A549 (cell line): ENCODE measurements around the gene CTNNA3. TPM values are rescaled to one million over a fixed set of nuclear protein-coding genes. Genes with fewer than 3 reads are reported as not detected.

ENCODE experiments used
- ATAC-seq, 2 experiments: fragments of 200-7000 bp in 1 of 2; fragments of >200 bp in 1 of 2; cut with Nextera tagmentation in 1 of 2; cut with Tn5 transposase in 1 of 2; 3 replicates each; pipeline versions ENCODE4 v1.8.0 to v1.9.1; 2018 to 2020; ENCODE audit warnings: mild to moderate bottlenecking in 1 of 2, moderate library complexity in 1 of 2
- CTCF ChIA-PET: fragments of 300-600 bp; sonication (Branson Sonifier 250); formaldehyde crosslinking; extraction: SDS; loops from one replicate; lab custom pipeline; 2021; ENCODE audit warnings: antibody characterized with exemption, inconsistent platforms; lab: Yijun Ruan, JAX
- POLR2A ChIA-PET: fragments of 350-600 bp; formaldehyde crosslinking; extraction: SDS; loops from one replicate; lab custom pipeline; 2021; ENCODE audit warnings: antibody characterized with exemption, inconsistent platforms; lab: Yijun Ruan, JAX
- DNase-seq, 2 experiments: peaks; one replicate each; pipeline versions ENCODE4 v3.0.0 to v3.0.0-alpha.2; 2011 to 2016; ENCODE audit warnings: low read depth in 1 of 2, low spot score in 1 of 2
- FAIRE-seq: peaks from 2 replicates; lab custom pipeline; 2011; peaks lifted over from hg19 to GRCh38; lab: Jason Lieb, UNC
- H3K27ac ChIP-seq, 2 experiments: fragments of >200 bp; sonication (Bioruptor Twin); formaldehyde crosslinking; 3 replicates each; pipeline ENCODE4 v1.5.1; 2016 to 2017
- H3K4me1 ChIP-seq: fragments of >200 bp; sonication (Bioruptor Twin); formaldehyde crosslinking; 3 replicates; pipeline ENCODE4 v1.6.1; 2016
- H3K4me2 ChIP-seq: fragments of >200 bp; sonication (Bioruptor Twin); formaldehyde crosslinking; 3 replicates; pipeline ENCODE4 v1.6.1; 2016
- H3K4me3 ChIP-seq: fragments of >200 bp; sonication (Bioruptor Twin); formaldehyde crosslinking; 3 replicates; pipeline ENCODE4 v1.5.1; 2016
- H3K9me3 ChIP-seq: fragments of >200 bp; sonication (Bioruptor Twin); formaldehyde crosslinking; 3 replicates; pipeline ENCODE4 v1.6.1; 2016
- CEBPB ChIP-seq, 2 experiments: fragments of >200 bp in 1 of 2; sonication (Bioruptor Twin) in 1 of 2; formaldehyde crosslinking in 1 of 2; IDR thresholded peaks; 2 replicates each; pipeline ENCODE4 v1.6.1; 2012 to 2016
- CHD4 ChIP-seq: fragments of 200-600 bp; sonication (generic); IDR thresholded peaks from 2 replicates; pipeline ENCODE4 v1.6.1; 2016; ENCODE audit warnings: antibody characterized with exemption, mild to moderate bottlenecking, borderline replicate concordance
- EHMT2 ChIP-seq: fragments of 200-600 bp; sonication (generic); IDR thresholded peaks from 2 replicates; pipeline ENCODE4 v1.6.1; 2016; ENCODE audit warnings: antibody characterized with exemption, low read depth, mild to moderate bottlenecking, moderate library complexity
- EP300 ChIP-seq, 2 experiments: fragments of >200 bp; sonication (Bioruptor Twin); formaldehyde crosslinking; IDR thresholded peaks; 2 replicates in 1 of 2; 3 replicates in 1 of 2; pipeline ENCODE4 v1.6.1; 2016 to 2017
- FOSL2 ChIP-seq, 2 experiments: fragments of 450-650 bp in 1 of 2; fragments of >200 bp in 1 of 2; sonication (Bioruptor Twin) in 1 of 2; formaldehyde crosslinking; IDR thresholded peaks; 2 replicates each; pipeline versions ENCODE4 v1.5.0 to v1.6.1; 2016 to 2020; ENCODE audit warnings: mild to moderate bottlenecking in 1 of 2, moderate library complexity in 1 of 2
- HOXB13 ChIP-seq: fragments of 250-450 bp; sonication (Bioruptor Pico); IDR thresholded peaks from 2 replicates; pipeline ENCODE4 v1.5.0; 2020; ENCODE audit warnings: low read depth, mild to moderate bottlenecking, moderate library complexity
- HOXB5 ChIP-seq: fragments of 250-450 bp; sonication (Bioruptor Pico); IDR thresholded peaks from 2 replicates; pipeline ENCODE4 v1.5.0; 2020; ENCODE audit warnings: mild to moderate bottlenecking, moderate library complexity
- MAZ ChIP-seq: fragments of 150-350 bp; IDR thresholded peaks from 2 replicates; pipeline ENCODE4 v1.6.1; 2014; ENCODE audit warnings: antibody characterized with exemption, low read depth, low read length, borderline replicate concordance
- PHF8 ChIP-seq: fragments of 200-600 bp; sonication (generic); IDR thresholded peaks from 2 replicates; pipeline ENCODE4 v1.6.1; 2016; ENCODE audit warnings: low read depth, mild to moderate bottlenecking, antibody characterized with exemption, moderate library complexity, borderline replicate concordance
- RCOR1 ChIP-seq: fragments of 150-350 bp; IDR thresholded peaks from 2 replicates; pipeline ENCODE4 v1.6.1; 2014; ENCODE audit warnings: antibody characterized with exemption, low read length, low read depth
- REST ChIP-seq: fragments of 200-600 bp; sonication (generic); IDR thresholded peaks from 2 replicates; pipeline ENCODE4 v1.6.1; 2016; ENCODE audit warnings: antibody characterized with exemption, mild to moderate bottlenecking, moderate library complexity
- RFX5 ChIP-seq: fragments of 450-650 bp; IDR thresholded peaks from 2 replicates; pipeline ENCODE4 v1.7.1; 2014; ENCODE audit warnings: antibody characterized with exemption, mild to moderate bottlenecking, moderate library complexity
- RNF2 ChIP-seq: fragments of 200-600 bp; sonication (generic); IDR thresholded peaks from 2 replicates; pipeline ENCODE4 v1.6.1; 2016; ENCODE audit warnings: low read depth, mild to moderate bottlenecking, antibody characterized with exemption, moderate library complexity, borderline replicate concordance
- SMC3 ChIP-seq: fragments of >200 bp; sonication (Bioruptor Twin); formaldehyde crosslinking; IDR thresholded peaks from 3 replicates; pipeline ENCODE4 v1.6.1; 2018; ENCODE audit warnings: inconsistent platforms
- SREBF2 ChIP-seq: fragments of 450-650 bp; IDR thresholded peaks from 2 replicates; pipeline ENCODE4 v1.6.1; 2014; ENCODE audit warnings: mild to moderate bottlenecking, moderate library complexity
- TFCP2L1 ChIP-seq: fragments of 250-450 bp; sonication (Bioruptor Pico); IDR thresholded peaks from 2 replicates; pipeline ENCODE4 v1.5.0; 2021; ENCODE audit warnings: mild to moderate bottlenecking
- ZC3H11A ChIP-seq: fragments of 450-650 bp; IDR thresholded peaks from 2 replicates; pipeline ENCODE4 v1.6.1; 2014; ENCODE audit warnings: antibody characterized with exemption, mild to moderate bottlenecking
- WGBS: methylation state at CpG from one replicate; pipeline ENCODE4 v1.1.6; 2017; ENCODE audit errors: missing lambda C conversion rate; 5-methylcytosine and 5-hydroxymethylcytosine counted together
- polyA plus RNA-seq, 4 experiments: library from polyadenylated mRNA; depleted of rRNA in 3 of 4; stranded (reverse); fragments of >200 nt; fragmentation: RNase III in 1 of 4; extraction: RNeasy Plus Mini Kit Qiagen cat#74134 plus additional on column Dnase treatment in 1 of 4; gene quantifications; 2 replicates in 3 of 4; 3 replicates in 1 of 4; pipeline ENCODE4 v1.2.3, GENCODE V29; 2011 to 2017
- TF ChIP-seq, protein P1 (sequence below): IDR thresholded peaks from 2 replicates; pipeline ENCODE4 v1.6.1; 2012; ENCODE audit warnings: low read depth, borderline replicate concordance
- TF ChIP-seq, protein P2 (sequence below): fragments of >200 bp; sonication (Bioruptor Twin); formaldehyde crosslinking; IDR thresholded peaks from 3 replicates; pipeline ENCODE4 v1.6.1; 2016

Gene CTNNA3
- polyA plus RNA-seq, 2 of the 4 experiments (the other 2 are of a cell fraction): not detected

GRCh38 chr10:67630904-67631303 is 65.1 kb downstream of the CTNNA3 start:
- DNase-seq (no peak), ATAC-seq (no peak), FAIRE-seq (no peak)
- POLR2A ChIA-PET: no interaction called here
- no peaks in the 10 kb centered on the region for H3K9me3 ChIP-seq
- H3K27ac ChIP-seq: no peak overlapping the region
- H3K4me3 ChIP-seq: no peak overlapping the region
- TF ChIP-seq TFCP2L1 (CRISPR knock-in tag) (no peak), EP300 (IDR thresholded peaks at IDR 0.05) (no peak), CEBPB (IDR thresholded peaks at IDR 0.05) (no peak), RNF2 (no peak), SREBF2 (no peak), ZC3H11A (no peak), RCOR1 (no peak), PHF8 (no peak), HOXB13 (CRISPR knock-in tag) (no peak), HOXB5 (CRISPR knock-in tag) (no peak), FOSL2 (IDR thresholded peaks at IDR 0.05) (no peak), FOSL2 (CRISPR knock-in tag; IDR thresholded peaks at IDR 0.05) (no peak)
- TF ChIP-seq, protein P1, sequence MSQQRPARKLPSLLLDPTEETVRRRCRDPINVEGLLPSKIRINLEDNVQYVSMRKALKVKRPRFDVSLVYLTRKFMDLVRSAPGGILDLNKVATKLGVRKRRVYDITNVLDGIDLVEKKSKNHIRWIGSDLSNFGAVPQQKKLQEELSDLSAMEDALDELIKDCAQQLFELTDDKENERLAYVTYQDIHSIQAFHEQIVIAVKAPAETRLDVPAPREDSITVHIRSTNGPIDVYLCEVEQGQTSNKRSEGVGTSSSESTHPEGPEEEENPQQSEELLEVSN: no peak
- TF ChIP-seq, protein P2, sequence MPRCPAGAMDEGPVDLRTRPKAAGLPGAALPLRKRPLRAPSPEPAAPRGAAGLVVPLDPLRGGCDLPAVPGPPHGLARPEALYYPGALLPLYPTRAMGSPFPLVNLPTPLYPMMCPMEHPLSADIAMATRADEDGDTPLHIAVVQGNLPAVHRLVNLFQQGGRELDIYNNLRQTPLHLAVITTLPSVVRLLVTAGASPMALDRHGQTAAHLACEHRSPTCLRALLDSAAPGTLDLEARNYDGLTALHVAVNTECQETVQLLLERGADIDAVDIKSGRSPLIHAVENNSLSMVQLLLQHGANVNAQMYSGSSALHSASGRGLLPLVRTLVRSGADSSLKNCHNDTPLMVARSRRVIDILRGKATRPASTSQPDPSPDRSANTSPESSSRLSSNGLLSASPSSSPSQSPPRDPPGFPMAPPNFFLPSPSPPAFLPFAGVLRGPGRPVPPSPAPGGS: no peak
- no peak overlapping the region for H3K4me2 ChIP-seq
- CTCF ChIA-PET: no interaction called here
- H3K4me1 ChIP-seq: no peaks in the 10 kb centered on the region

GRCh38 chr10:67629461-67629971 is 66.5 kb downstream of the CTNNA3 start:
- H3K4me3 ChIP-seq: no peak overlapping the region
- no peak overlapping the region for H3K27ac ChIP-seq
- CTCF ChIA-PET: no interaction called here
- H3K9me3 ChIP-seq: no peaks in the 10 kb centered on the region
- no peaks in the 10 kb centered on the region for H3K4me1 ChIP-seq
- no peak for ATAC-seq
- TF ChIP-seq MAZ (no peak), HOXB13 (CRISPR knock-in tag) (no peak), REST (no peak), CHD4 (no peak)
- TF ChIP-seq, all 56 proteins: peak for 0
- FAIRE-seq (no peak), DNase-seq (no peak)
- H3K4me2 ChIP-seq: no peak overlapping the region
- POLR2A ChIA-PET: no interaction called here

- CTCF ChIA-PET: interaction anchor here (1.0 kb wide), 1 partner anchor 102 kb away, joined by 3 read pairs; no protein-coding TSS in a partner anchor
- H3K4me1 ChIP-seq: no peaks in the 10 kb centered on the region
- H3K4me2 ChIP-seq: no peak overlapping the region
- POLR2A ChIA-PET: no interaction called here
- H3K27ac ChIP-seq: no peak overlapping the region
- TF ChIP-seq EHMT2 (no peak), CHD4 (no peak), RFX5 (no peak), PHF8 (no peak), EP300 (IDR thresholded peaks at IDR 0.05) (no peak), SMC3 (no peak), CEBPB (IDR thresholded peaks at IDR 0.05) (no peak), HOXB13 (CRISPR knock-in tag) (no peak)
- DNase-seq (no peak), ATAC-seq (no peak), FAIRE-seq (no peak)
- H3K9me3 ChIP-seq: no peaks in the 10 kb centered on the region
- 50% methylated on average over 1 of the region's 1 CpG for WGBS
- no peak overlapping the region for H3K4me3 ChIP-seq
Observed at GRCh38 chr10:67622984-67623383, 73.0 kb downstream of the CTNNA3 start.
